Prostate gland (tissue), 2 donors: Measurements from ENCODE around the gene DRC1.

Experiments
- CTCF ChIP-seq, 4 experiments: fragments of 200-600 bp in 2 of 4; fragments of 450-650 bp in 2 of 4; sonication (generic) in 2 of 4; IDR thresholded peaks; 1 replicate in 3 of 4; 2 replicates in 1 of 4; pipeline ENCODE4 v1.5.1; 2016 to 2019; ENCODE audit warnings: antibody characterized with exemption in 4 of 4, mild to moderate bottlenecking in 2 of 4, moderate library complexity in 2 of 4
- POLR2A ChIP-seq: fragments of 450-650 bp; IDR thresholded peaks from one replicate; pipeline ENCODE4 v1.6.1; 2016; ENCODE audit warnings: antibody characterized with exemption, mild to moderate bottlenecking
- POLR2AphosphoS5 ChIP-seq: sonication (generic); formaldehyde crosslinking; IDR thresholded peaks from one replicate; pipeline ENCODE4 v1.6.1; 2017; ENCODE audit warnings: antibody characterized with exemption

DNA sequence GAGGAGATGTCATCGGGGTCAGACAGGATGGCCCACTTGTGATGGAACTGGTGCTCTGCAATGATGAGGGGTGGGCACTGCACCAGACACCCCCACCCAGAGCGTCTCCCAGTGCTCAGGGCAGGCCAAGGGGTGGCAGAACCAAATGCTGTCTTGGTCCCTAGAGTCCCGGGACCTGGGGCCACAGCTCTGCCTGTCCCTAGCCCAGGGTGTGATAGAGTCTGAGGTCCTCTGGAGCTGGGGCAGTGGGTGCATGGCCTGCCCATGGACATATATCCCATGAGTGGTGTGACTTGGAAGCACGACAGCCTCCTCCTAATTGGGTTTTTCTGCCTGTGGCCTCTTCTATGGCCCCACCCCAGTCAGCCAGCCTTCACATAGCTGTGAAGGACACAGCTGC, 82.9 kb downstream of the DRC1 start:
- TF ChIP-seq POLR2A (no peak), CTCF (IDR thresholded peaks at IDR 0.05) (no peak), POLR2AphosphoS5 (no peak)
